ENCODE results near the gene DMBX1. TPM values are rescaled to one million over a fixed set of nuclear protein-coding genes. Genes with fewer than 3 reads are reported as not detected.
A peak's percentile ranks its signal among the peaks of the same experiment; 100 is the strongest.

Gene DMBX1
- total and polyA plus RNA-seq, 8 donors = not detected

DNA sequence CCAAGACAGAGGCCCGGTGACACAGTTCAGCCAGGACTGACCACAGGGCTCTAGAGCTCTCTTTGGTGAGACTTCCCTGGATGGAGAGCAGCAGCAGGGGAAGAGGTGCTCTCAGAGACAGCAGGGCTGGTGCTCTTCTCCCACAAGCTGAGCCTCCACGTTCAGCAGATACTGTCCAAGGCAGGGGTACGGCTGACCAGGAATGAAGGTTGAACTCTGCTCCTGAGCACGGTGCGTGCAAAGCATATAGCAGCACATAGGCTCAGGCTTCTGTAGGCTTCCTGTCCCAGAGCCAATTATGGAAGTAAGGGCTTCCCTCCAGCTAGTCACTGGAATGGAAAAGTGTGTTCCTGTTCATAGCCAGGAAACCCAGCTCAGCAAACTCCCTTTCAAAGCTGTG, 23.9 kb downstream of the DMBX1 start:
- WGBS, 5 donors = 60 to 78% (median 71%) methylated on average over 3 to 5 of the region's 5 CpGs
- TF ChIP-seq POLR2AphosphoS5 (IDR thresholded peaks at IDR 0.05) (no peak), EP300 (IDR thresholded peaks at IDR 0.05) (no peak), POLR2A (IDR thresholded peaks at IDR 0.05) (no peak)
- TF ChIP-seq, protein P1, sequence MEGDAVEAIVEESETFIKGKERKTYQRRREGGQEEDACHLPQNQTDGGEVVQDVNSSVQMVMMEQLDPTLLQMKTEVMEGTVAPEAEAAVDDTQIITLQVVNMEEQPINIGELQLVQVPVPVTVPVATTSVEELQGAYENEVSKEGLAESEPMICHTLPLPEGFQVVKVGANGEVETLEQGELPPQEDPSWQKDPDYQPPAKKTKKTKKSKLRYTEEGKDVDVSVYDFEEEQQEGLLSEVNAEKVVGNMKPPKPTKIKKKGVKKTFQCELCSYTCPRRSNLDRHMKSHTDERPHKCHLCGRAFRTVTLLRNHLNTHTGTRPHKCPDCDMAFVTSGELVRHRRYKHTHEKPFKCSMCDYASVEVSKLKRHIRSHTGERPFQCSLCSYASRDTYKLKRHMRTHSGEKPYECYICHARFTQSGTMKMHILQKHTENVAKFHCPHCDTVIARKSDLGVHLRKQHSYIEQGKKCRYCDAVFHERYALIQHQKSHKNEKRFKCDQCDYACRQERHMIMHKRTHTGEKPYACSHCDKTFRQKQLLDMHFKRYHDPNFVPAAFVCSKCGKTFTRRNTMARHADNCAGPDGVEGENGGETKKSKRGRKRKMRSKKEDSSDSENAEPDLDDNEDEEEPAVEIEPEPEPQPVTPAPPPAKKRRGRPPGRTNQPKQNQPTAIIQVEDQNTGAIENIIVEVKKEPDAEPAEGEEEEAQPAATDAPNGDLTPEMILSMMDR (IDR thresholded peaks at IDR 0.05) = no peak
- no peak overlapping the region for H3K4me3 ChIP-seq
- no peak overlapping the region for H3K27ac ChIP-seq
- no peaks in the 10 kb centered on the region for H3K9me3 ChIP-seq
- no peak for DNase-seq
- H3K36me3 ChIP-seq = no peaks in the 10 kb centered on the region
- intact Hi-C loops (cut with DNase I; ENCODE audit: low total_unique reads) = no loop called here
- H3K4me1 ChIP-seq = peaks cover 0 to 11% (median 7%) of the 10 kb centered on the region in 4 donors
- peaks cover 0 to 44% (median 0%) of the 10 kb centered on the region in 3 donors for H3K27me3 ChIP-seq

DNA sequence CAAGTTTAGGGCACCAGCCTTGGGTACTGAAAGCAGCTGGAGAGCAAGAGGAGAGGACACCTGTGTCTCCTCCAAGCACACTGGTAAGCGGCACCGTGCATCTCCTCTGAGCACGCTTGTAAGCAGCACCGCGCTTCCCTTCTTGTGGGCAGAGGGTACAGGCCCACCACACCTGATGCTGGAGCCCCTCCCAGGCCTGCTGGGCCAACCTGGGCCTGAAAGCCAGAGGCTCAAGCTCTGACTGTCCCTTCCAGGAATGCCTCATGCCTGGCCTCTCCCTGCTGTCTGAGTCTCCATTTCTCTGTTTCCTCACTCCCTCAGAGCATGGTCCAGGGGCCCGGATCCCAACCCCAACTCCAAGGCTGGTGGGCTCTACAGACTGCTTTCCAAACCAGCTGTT, 25.9 kb downstream of the DMBX1 start:
- H3K27me3 ChIP-seq = peaks cover 0 to 49% (median 0%) of the 10 kb centered on the region in 3 donors
- no peak overlapping the region for H3K4me3 ChIP-seq
- TF ChIP-seq, protein P1 (IDR thresholded peaks at IDR 0.05) = no peak
- TF ChIP-seq EP300 (IDR thresholded peaks at IDR 0.05) (no peak), POLR2A (IDR thresholded peaks at IDR 0.05) (no peak), POLR2AphosphoS5 (IDR thresholded peaks at IDR 0.05) (no peak)
- H3K4me1 ChIP-seq = peaks cover 0 to 11% (median 7%) of the 10 kb centered on the region in 4 donors
- intact Hi-C loops (cut with DNase I; ENCODE audit: low total_unique reads) = no loop called here
- no peak for DNase-seq
- no peaks in the 10 kb centered on the region for H3K36me3 ChIP-seq
- H3K27ac ChIP-seq = no peak overlapping the region
- 88 to 97% (median 95%) methylated on average over 6 of the region's 6 CpGs for WGBS, 5 donors
- H3K9me3 ChIP-seq = no peaks in the 10 kb centered on the region

DNA sequence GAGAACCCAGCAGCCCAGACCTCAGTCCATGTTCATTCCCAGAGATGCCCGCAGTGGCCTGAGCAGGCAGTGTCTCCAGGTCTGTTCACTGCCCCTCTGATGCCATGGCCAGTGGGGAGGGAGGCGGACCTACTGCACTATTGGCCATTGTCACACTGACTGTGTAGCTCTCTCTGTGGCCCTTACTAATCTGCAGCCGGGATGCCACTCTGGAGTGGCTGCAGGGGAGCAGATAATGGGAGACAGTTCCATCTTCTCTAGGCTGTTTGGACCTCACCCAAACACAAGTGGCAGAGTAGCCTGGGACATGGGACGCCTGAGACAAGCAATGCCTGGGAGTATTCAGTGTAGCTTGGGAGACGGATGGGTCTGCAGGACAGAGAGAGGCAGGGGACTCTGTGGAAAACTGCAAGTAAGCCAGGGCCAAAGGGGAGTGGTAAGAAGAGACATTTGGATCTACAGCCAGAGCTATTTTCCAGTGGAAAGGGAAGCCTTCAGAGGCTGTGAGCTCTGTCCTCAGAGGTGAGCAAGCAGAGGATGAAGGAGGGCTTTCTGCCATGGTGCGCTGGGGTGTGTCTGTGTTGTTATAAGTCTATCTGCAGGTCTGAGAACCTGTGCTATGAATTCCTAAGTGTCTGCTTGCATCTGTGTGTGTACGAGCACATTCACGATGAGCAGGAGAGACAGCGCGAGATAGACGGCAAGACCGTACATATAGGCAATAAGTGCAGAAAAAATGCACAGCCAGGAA, 26.7 kb downstream of the DMBX1 start:
- DNase-seq = no peak
- no peak overlapping the region for H3K4me3 ChIP-seq
- whole genome bisulfite sequencing, 5 donors = 37 to 57% (median 44%) methylated on average over 12 of the region's 12 CpGs

DNA sequence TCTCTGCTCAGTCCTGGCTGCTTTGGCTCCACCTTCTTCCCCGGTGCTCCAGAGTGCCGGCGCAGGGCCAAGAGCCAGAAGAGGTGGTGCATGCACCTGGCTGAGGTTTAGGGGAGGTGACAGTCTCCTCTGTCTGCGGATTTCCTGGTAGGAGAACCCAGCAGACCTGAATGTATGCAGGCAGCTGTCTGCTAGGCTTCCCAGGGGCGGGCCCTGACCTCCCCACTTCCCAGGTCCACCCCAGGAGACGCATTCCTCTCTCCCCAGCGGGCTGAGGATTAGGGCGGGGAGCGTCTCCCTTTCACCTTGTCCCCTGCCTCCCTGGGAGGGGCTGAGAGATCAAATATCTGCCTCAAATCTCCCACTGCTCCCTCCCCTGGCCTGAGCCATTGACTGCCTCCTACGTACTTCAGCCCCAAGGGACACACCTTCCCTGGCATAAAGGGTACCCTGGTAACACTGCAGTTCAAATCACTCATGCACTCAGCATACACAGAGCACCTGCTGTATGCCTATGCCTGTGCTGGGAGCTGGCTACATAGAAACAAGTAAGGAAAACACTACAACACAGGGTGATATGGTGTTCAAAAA, 27.5 kb downstream of the DMBX1 start:
- Histone ChIP-seq H3K36me3 (no peaks in the 10 kb centered on the region), H3K4me3 (peak overlapping the region in 1 of 4 donors; percentile 16), H3K9me3 (no peaks in the 10 kb centered on the region), H3K27ac (peak overlapping the region in 3 of 5 donors; percentile 19 to 46 (median 37)), H3K4me1 (peaks cover 2 to 18% (median 8%) of the 10 kb centered on the region in 4 donors), H3K27me3 (peaks cover 0 to 35% (median 0%) of the 10 kb centered on the region in 3 donors)
- 5 to 27% (median 9%) methylated on average over 9 to 10 of the region's 10 CpGs for WGBS, 5 donors
- intact Hi-C loops (cut with DNase I; ENCODE audit: low total_unique reads) = no loop called here
- DNase-seq = peak; percentile 83 to 90
- TF ChIP-seq, protein P1 (IDR thresholded peaks at IDR 0.05) = no peak
- TF ChIP-seq POLR2AphosphoS5 (IDR thresholded peaks at IDR 0.05) (peak in 1 of 3 donors; percentile 47), POLR2A (IDR thresholded peaks at IDR 0.05) (no peak), EP300 (IDR thresholded peaks at IDR 0.05) (no peak)

More for the DNA sequence above, 26.7 kb downstream of the DMBX1 start:
- H3K4me1 ChIP-seq = peaks cover 0 to 11% (median 7%) of the 10 kb centered on the region in 4 donors
- H3K27me3 ChIP-seq = peaks cover 0 to 42% (median 0%) of the 10 kb centered on the region in 3 donors
- no peaks in the 10 kb centered on the region for H3K9me3 ChIP-seq
- intact Hi-C loops (cut with DNase I; ENCODE audit: low total_unique reads) = no loop called here
- TF ChIP-seq EP300 (IDR thresholded peaks at IDR 0.05) = no peak
- TF ChIP-seq, protein P1 (IDR thresholded peaks at IDR 0.05) = no peak
- TF ChIP-seq POLR2A (IDR thresholded peaks at IDR 0.05) = no peak
- TF ChIP-seq POLR2AphosphoS5 (IDR thresholded peaks at IDR 0.05) = no peak
- no peaks in the 10 kb centered on the region for H3K36me3 ChIP-seq
- peak overlapping the region in 1 of 5 donors; percentile 37 for H3K27ac ChIP-seq

Measured in stomach (tissue), 9 donors.